C4-2B (cell line): ENCODE measurements around the gene IPO9.

Source experiments
- CTCF ChIP-seq: fragments of 450-650 bp; conservative IDR thresholded peaks from 2 replicates; pipeline ENCODE4 v1.5.1; 2017; ENCODE audit warnings: mild to moderate bottlenecking
- ZFX ChIP-seq: fragments of 450-650 bp; IDR thresholded peaks from 2 replicates; pipeline ENCODE4 v1.6.1; 2017

- TF ChIP-seq CTCF (no peak), ZFX (no peak)
Measured at GRCh38 chr1:201790261-201790660, 38.7 kb upstream of the IPO9 start.
